ENCODE measurements around the gene CEP85L.

DNA sequence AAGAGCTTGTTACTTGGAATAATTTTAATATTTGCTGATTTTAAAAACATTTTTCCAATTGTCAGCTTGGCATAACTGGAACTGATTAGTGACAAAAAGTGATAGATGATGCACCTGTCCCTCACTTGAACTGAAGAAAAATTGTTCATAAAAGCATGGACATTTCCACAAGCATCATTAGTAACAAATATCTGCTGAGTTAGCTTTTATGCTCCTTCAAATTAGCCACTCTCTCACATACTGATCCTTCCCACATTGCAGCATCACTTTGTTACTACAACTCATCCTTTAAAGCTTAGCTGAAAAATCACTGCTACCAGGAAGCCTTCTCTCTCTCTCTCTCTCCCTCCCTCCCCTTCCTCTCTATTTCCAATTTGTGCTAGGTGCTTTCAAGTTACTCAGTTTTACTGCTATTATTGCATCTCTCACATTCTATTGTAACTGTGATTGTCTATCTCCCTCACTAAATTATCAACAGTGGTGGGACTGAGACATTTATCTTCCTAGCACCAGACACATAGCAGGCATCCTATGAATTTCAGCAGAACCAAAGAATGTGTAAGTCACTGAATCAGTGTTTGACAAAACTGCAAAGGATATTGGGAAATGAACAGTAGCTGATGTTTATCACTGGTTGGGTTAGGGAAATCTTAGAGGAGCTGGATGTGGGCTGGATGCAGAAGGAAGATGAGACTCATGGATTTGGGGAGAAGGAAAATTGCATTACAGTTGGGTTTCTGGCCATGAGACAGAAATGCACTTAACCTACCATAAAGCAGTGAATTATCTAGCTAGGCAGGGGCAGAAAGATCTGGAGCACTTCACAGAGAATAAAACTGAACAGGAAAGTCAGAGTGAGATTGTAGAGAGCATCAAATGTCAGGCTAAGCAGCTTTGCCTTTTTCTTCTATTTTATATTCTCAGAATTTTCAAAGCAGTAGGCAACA, 231.7 kb downstream of the CEP85L start:
- TF ChIP-seq, protein P1, sequence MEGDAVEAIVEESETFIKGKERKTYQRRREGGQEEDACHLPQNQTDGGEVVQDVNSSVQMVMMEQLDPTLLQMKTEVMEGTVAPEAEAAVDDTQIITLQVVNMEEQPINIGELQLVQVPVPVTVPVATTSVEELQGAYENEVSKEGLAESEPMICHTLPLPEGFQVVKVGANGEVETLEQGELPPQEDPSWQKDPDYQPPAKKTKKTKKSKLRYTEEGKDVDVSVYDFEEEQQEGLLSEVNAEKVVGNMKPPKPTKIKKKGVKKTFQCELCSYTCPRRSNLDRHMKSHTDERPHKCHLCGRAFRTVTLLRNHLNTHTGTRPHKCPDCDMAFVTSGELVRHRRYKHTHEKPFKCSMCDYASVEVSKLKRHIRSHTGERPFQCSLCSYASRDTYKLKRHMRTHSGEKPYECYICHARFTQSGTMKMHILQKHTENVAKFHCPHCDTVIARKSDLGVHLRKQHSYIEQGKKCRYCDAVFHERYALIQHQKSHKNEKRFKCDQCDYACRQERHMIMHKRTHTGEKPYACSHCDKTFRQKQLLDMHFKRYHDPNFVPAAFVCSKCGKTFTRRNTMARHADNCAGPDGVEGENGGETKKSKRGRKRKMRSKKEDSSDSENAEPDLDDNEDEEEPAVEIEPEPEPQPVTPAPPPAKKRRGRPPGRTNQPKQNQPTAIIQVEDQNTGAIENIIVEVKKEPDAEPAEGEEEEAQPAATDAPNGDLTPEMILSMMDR (IDR thresholded peaks at IDR 0.05) = no peak
- no peak for TF ChIP-seq EP300 (IDR thresholded peaks at IDR 0.05)
